ENCODE measurements around the gene SAMD7.

GRCh38 chr3:169864270-169864669 lies 47.1 kb upstream of the SAMD7 start:
- TF ChIP-seq CTCF (IDR thresholded peaks at IDR 0.05; ENCODE audit: low read length) (no peak), EZH2 (IDR thresholded peaks at IDR 0.05; ENCODE audit: borderline replicate concordance, low read length) (no peak)

All from OCI-LY1 (cell line).